Neural progenitor cell (in vitro differentiated cells): ENCODE measurements around the gene PITPNC1.

Experiments
- CTCF ChIP-seq: fragments of 200-600 bp; sonication (generic); IDR thresholded peaks from 2 replicates; pipeline ENCODE4 v1.5.1; 2017; ENCODE audit warnings: antibody characterized with exemption, mild to moderate bottlenecking
- EZH2 ChIP-seq: fragments of 200-600 bp; sonication (generic); IDR thresholded peaks from 2 replicates; pipeline ENCODE4 v1.6.1; 2017; ENCODE audit warnings: antibody characterized with exemption, mild to moderate bottlenecking, moderate library complexity

- TF ChIP-seq CTCF (no peak), EZH2 (no peak)
Measured at GRCh38 chr17:67469208-67469980, 92.3 kb downstream of the PITPNC1 start.
